Embryonic facial prominence (tissue), 1 donor: Measurements from ENCODE around the gene CTNNBIP1.
"Not testable (repeated sequence)": the region's sequence is repeated elsewhere in the genome, so short reads cannot be mapped to it uniquely, and the experiment has no call there.

ENCODE experiments used
- DNase-seq: peaks from one replicate; pipeline ENCODE4 v3.0.0-alpha.2; 2016; ENCODE audit errors: extremely low spot score

CTNNBIP1 gene

DNA sequence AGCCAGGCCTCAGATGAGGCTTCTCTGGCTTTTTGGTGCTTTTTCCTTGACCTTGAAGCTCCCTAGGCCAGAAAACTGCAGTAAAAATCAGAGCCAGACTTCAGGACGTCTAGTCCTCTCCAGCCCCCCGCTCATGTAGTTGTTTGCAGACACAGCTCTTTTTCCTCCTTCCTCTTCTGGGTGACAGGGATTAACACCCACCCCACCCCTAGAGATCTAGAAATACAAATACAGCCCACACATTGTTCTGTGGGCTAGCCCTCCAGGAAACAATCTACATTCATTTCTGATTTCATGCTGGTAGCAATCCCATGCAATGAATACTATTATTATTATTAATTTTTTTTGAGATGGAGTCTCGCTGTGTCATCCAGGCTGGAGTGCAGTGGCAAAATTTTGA lies 76.4 kb downstream of the CTNNBIP1 start:
- DNase-seq = no peak

GRCh38 chr1:9827558-9828185 lies 82.4 kb downstream of the CTNNBIP1 start:
- no peak for DNase-seq

GRCh38 chr1:9826616-9827015 lies 83.5 kb downstream of the CTNNBIP1 start:
- DNase-seq = no peak

DNA sequence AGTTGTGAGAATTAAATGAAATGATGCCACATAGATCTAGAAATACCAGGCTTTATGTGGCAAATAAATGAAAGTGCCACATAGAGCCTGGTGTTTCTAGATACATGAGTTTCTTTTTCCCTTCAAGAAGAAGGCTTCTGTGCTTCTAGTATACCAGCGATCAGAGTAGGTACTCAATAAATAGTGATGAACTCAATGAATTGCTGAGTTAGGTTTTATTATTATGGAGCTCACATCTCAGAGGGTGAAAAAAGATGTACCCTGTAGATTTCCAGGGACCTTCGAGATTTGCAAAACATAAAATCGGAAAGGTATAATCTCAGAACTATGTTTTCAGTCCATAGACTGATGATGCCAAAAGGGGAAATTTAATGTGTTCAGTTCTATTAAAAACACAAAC lies 84.0 kb downstream of the CTNNBIP1 start:
- no peak for DNase-seq

- DNase-seq = no peak
Observed at GRCh38 chr1:9825093-9826074, 84.7 kb downstream of the CTNNBIP1 start.

DNA sequence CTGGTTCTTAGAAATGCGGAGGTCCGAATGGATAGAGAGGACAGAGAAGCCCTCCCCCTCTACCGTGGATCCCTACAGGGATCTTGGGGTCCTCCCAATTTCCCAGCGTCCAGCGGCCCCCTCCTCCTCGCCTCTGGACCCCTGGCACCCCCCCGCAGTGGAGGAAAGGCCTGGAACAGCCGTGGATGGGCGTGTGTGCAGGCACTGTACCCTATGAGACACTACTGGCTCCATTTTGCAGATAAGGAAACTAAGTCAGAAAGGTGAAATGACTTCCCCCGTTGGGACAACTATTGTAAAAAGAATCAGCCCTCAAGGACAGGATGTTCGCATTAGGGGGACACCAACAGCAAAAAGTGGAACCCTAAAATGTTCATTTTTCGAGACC lies 85.4 kb downstream of the CTNNBIP1 start:
- no peak for DNase-seq

GRCh38 chr1:9823943-9824701 lies 85.9 kb downstream of the CTNNBIP1 start, which contains the start of gene CLSTN1:
TSS of gene CLSTN1 (minus strand) at chr1:9823965. CDS start at chr1:9823733, 232 bp downstream.
- peak; percentile 65 for DNase-seq

DNA sequence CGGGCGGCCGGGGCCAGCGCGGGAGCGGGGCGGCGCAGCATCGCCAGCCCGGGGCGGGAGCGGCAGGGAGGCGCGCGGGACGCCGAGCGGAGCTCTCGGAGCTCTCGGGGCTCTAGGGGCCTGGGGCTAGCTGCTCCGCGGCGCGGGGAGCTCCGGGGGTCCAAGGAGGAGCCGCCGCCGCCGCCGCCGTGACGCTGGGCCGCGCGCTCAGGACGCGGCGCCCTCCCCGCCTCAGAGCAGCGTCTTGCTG lies 86.5 kb downstream of the CTNNBIP1 start:
- no peak for DNase-seq

DNA sequence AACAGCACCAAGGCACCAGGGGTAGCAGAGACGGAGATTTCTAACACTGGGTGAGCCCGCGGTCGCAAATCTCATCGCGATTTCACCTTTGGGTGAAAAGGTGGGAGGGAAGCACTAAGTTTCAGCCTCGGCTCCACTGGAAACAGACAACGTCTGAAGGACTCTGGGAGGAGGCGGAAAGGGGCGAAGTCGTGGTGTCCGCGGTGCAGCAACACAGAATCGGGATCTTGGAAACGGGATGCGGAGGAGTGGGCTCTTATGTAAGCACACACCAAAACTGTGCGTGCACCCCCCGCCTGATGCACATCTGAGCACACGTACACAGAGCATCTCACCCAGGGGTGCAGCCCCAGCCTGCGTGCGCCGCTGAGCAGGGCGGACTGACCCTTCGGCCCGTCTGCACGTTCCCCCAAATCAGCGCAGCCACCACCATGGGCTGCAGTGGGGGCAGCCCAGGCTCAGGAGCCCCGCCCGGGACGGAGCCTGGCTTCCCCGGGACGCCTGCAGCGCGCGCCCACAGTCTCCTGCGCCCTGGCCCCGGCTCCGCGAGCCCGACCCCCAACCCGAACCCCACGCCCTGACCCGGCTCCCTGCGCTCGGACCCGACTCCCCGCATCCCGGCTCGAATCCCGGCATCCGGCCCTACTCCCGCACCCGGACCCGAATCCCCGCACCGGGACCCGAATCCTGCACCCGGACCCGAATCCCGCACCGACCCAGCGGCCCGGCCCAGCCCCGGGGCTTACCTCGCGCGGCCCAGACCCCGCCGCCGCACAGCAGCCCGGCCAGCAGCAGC lies 87.0 kb downstream of the CTNNBIP1 start:
- DNase-seq = no peak

GRCh38 chr1:9822490-9822889 lies 87.6 kb downstream of the CTNNBIP1 start:
- no peak for DNase-seq

DNA sequence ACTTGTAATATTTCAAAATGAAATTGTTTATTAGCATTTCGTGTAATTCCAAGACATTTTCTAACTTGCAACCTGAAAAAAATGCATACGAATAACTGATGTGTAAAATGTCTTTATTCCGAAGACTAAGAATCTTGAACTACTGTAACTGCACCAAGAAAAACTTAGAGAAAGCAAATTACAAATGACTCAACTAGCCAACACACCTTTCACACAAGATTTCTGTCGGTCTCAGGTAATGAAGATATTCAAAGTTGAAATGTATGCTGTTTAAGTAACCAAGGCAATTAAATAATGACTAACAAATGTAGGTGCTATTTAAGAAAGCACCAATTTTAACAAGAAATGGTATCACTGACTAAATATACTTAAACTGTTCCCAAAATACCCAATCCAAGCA lies 88.4 kb downstream of the CTNNBIP1 start:
- no peak for DNase-seq

DNA sequence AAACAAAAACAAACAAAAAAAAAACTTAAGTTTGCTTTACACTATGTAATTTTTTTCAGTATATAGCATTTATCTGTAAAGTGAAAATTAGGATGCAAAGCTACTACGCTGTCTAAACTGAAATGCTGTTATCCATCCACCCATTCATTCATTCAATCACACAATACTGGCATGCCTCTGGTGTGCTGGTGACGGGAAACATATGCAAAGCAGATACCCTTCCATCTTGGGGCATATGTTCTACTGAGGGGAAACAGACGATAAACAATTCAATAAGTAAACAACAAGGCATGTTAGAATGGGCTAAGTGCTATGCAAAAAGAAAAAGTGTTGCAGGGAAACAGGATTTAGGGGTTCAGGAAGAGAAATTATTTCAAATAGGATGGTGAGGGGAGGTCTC lies 89.5 kb downstream of the CTNNBIP1 start:
- no peak for DNase-seq

GRCh38 chr1:9817734-9818133 lies 92.3 kb downstream of the CTNNBIP1 start:
- no peak for DNase-seq

DNA sequence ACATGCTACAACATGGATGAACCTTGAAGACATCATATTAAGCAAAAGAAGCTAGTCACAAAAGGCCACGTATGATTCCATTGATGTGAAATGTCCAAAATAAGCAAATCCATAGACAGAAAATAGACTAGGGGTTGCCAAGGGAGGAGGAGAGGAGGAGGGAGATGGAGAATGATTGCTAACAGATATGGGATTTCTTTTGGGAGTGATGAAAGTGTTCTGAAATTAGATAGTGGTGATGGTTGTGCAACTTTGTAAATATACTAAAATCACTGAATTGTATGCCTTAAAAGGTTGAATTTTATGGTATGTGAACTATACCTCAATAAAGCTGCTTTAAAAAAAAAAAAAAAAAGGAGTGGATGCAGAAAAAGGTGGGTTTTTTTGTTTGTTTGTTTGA lies 93.9 kb downstream of the CTNNBIP1 start:
- no peak for DNase-seq

- DNase-seq = no peak
Observed at GRCh38 chr1:9815150-9815549, 94.9 kb downstream of the CTNNBIP1 start.

DNA sequence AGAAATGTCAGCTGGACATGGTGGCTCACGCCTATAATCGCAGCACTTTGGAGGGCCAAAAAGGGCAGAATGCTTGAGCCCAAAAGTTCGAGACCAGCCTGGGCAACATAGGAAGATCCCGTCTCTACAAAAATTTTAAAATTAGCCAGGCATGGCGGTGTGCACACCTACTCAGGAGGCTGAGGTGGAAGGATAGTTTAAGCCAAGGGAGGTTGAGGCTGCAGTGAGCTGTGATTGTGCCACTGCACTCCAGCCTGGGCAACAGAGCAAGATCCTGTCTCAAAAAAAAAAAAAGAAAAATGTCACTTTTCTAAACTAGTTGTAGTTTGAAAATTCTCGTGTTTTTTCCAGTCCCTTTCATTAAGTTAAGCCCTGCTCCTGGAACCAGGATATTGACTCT lies 95.5 kb downstream of the CTNNBIP1 start:
- no peak for DNase-seq

GRCh38 chr1:9811239-9811966 lies 98.7 kb downstream of the CTNNBIP1 start:
- no peak for DNase-seq

DNA sequence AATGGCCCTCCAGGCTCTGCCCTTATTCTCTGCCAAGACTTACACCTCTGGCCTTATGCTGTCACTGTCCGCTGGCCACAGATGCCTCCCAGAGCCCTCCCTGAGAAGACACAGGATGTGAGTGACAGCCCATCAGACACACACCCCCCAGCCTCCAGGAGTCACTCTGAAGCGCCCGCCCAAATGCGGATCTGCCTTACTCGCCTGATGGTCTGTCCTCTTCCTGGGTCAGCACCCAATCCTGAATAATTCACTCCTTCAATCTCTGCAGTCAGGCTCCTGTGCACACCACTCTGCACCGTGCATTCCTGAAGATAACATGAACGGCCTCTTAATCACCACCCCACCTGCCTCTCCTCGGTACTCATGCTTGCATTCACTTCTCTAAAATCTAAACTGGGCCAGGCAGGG lies 101.0 kb downstream of the CTNNBIP1 start:
- no peak for DNase-seq

- no peak for DNase-seq
Observed at GRCh38 chr1:9808459-9808858, 101.6 kb downstream of the CTNNBIP1 start.

GRCh38 chr1:9807541-9807940 lies 102.5 kb downstream of the CTNNBIP1 start:
- DNase-seq = no peak

- DNase-seq = not testable (repeated sequence)
Observed at GRCh38 chr1:9805972-9806371, 104.1 kb downstream of the CTNNBIP1 start.
